ENCODE results near the gene SEMA7A.
"Not testable (repeated sequence)": the region's sequence is repeated elsewhere in the genome, so short reads cannot be mapped to it uniquely, and the experiment has no call there.

The SEMA7A gene

GRCh38 chr15:74373056-74373650, 60.6 kb downstream of the SEMA7A start:
- DNase-seq (ENCODE audit: low read depth), result no peak

- DNase-seq (ENCODE audit: low read depth), result no peak
Observed at GRCh38 chr15:74370471-74370870, 63.3 kb downstream of the SEMA7A start.

- DNase-seq (ENCODE audit: low read depth), result no peak
Observed at GRCh38 chr15:74369756-74370155, 64.0 kb downstream of the SEMA7A start.

GRCh38 chr15:74369084-74369745, 64.5 kb downstream of the SEMA7A start:
- no peak for DNase-seq (ENCODE audit: low read depth)

GRCh38 chr15:74368121-74368520, 65.6 kb downstream of the SEMA7A start:
- no peak for DNase-seq (ENCODE audit: low read depth)

GRCh38 chr15:74367296-74367854, 66.4 kb downstream of the SEMA7A start, which contains the start of gene CYP11A1:
Gene CYP11A1 (minus strand): TSS chr15:74367646. CDS start chr15:74367585, 61 bp downstream.
- DNase-seq (ENCODE audit: low read depth), result no peak

- DNase-seq (ENCODE audit: low read depth), result no peak
Observed at GRCh38 chr15:74365598-74366445, 67.9 kb downstream of the SEMA7A start.

- no peak for DNase-seq (ENCODE audit: low read depth)
Observed at GRCh38 chr15:74364936-74365597, 68.7 kb downstream of the SEMA7A start.

- no peak for DNase-seq (ENCODE audit: low read depth)
Observed at GRCh38 chr15:74362482-74362881, 71.3 kb downstream of the SEMA7A start.

GRCh38 chr15:74360855-74361254, 72.9 kb downstream of the SEMA7A start:
- not testable (repeated sequence) for DNase-seq (ENCODE audit: low read depth)

- DNase-seq (ENCODE audit: low read depth), result not testable (repeated sequence)
Observed at GRCh38 chr15:74359376-74359775, 74.4 kb downstream of the SEMA7A start.

Measured in non-pigmented ciliary epithelial cell (primary cell).